GM04504 (cell line): ENCODE data around the gene RASSF8.

ENCODE experiments used
- DNase-seq: peaks from one replicate; pipeline ENCODE4 v3.0.0-alpha.2; 2012; ENCODE audit warnings: low read depth

The RASSF8 gene

GRCh38 chr12:25960961-25961360 is 2.5 kb downstream of the RASSF8 start:
- no peak for DNase-seq

- DNase-seq = no peak
Measured at GRCh38 chr12:25962932-25963525, 4.5 kb downstream of the RASSF8 start.

GRCh38 chr12:25965682-25966081 is 7.2 kb downstream of the RASSF8 start:
- no peak for DNase-seq

DNA sequence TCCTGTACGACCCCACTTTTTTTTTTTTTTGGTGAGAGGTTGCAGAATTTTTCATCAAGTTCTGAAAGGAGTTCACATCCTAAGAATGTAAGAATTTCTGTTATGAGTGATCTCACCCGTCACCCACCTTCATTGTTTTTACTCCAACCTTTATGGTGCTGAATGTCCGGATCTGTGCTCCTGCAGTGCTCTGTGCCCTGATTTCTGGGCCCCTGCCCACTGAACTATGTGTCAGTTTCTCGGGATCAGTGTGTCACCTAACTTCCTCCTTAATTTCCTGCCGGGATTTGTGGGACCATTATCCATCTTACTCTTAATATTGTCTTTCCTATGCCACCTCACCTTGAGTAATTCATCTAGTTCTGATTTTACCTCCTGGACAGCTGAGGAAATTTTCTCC is 11.6 kb downstream of the RASSF8 start:
- no peak for DNase-seq

DNA sequence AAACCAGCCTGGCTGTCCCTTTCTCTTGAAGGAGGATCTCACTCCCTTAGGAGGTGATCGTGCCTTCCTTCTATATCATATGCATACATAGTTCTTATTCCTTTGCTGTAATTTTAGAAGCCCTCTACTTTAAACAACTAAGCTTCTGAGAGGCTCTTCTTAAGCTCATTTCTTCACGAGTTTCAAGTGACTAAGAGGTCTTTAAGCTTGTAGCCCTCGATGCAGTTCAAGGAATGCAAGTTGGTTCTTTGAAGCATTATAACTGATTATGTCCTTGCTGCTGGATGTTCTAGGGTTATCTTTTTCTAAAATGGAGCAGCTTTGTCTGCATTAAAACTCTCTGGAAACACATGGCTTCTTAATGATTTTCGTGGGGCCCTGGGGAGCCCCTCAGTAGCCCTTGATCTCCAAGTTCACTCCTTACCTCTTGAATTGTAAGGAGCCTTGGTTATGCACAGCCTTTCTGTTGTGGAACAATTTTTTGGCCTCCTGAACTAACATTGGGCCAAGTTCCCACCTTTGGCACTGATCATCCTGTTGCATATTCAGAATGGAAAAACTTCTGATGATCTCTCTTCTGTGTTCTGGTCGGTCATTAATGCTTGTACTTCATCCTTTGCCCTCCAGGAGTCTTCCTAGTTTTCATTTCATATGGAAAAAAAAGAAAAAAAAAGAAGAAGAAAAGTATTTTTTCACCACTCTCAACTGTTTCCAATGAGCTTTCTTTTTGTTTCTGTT is 12.6 kb downstream of the RASSF8 start:
- no peak for DNase-seq

DNA sequence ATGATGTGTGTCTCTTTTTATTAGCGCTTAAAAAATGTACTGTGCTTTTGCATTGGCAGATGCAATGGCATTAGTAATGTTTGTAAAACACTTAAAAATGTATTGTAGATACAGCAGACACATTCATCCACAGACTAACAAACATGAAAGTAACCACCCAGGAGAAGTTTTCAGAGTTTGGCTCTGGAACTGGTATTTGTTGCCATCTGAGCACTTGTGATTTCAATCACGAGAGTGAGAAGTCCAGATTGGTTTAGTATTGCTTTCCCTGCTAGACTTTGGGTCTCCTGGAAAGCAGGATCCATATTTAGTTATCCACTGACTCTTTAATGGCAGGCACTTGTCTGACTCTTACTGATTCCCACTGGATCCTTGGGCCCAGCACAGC is 13.2 kb downstream of the RASSF8 start:
- DNase-seq = no peak

- no peak for DNase-seq
Measured at GRCh38 chr12:25972783-25973182, 14.3 kb downstream of the RASSF8 start.

DNA sequence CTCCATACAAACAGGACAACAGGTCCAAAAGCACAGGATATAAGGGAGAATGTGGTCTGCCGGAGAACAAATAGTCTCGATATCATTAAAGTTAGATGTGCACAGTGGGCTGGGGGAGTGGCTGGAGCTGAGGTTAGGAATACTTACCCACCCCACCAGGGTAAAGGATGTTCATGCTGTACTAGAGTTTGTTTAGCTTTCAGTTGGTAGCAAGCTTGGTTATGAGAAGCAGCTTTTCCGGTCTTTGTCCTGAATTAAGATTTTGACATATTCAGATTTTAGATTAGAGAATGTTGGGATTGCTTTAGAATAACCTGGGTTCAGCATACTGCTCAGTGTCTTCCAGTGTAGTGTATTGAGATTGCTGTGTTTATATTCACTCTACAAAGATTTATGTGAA is 16.7 kb downstream of the RASSF8 start:
- no peak for DNase-seq

GRCh38 chr12:25975682-25976081 is 17.2 kb downstream of the RASSF8 start:
- no peak for DNase-seq

DNA sequence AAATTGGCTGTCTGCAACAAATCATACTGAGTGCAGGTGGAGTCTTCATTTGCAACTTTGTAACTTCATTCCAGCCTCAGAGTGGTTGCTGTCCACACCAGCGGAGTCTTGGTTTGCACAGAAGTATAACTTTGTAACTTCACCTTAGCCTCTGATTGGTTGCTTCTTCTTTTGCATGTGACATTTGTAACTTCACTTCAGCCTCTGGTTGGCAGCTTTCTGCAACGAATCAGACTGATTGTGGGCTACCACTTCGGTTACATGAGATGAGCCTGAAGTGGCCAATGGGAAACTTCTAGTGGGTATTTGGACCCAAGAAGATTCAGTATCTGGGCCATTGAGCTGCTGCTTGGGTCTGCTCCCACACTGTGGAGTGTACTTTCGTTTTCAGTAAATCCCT is 17.8 kb downstream of the RASSF8 start:
- no peak for DNase-seq

DNA sequence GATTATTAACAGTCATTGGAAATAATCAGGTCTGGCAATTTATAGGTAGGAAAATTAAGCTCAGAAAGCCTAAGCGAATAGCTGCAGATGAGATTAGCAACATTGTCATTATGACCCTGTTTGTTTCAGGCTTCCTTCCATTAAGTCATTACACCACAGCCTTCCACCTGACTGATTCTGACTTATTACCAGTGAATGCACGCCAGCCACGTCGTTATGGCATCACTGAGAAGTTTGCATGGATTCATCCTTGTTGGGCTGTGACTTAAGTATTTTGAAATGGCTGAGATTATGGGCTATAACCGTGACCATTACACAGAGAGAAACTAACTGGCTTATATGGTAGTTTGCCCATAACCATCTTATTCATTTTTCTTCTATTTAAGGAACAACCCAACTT is 18.6 kb downstream of the RASSF8 start:
- DNase-seq = no peak

DNA sequence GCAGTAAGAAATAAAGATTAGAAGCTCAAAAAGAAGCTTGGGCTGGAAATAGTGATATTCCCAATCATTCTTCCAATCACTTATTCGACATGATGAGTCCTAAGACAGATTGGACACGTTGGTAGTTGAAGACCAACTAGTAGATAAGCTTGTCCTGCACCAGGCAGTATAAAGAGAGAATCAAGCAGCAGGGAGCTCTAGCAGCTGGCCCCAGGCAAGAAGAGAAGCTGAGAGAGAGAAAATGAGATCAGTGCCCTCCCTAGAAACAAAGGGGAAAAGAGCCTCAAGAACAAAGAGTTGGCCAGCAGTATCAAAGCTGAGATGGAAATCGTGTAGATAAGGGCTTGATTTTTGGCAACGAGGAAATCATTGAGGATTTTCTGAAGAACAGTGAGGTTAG is 20.6 kb downstream of the RASSF8 start:
- no peak for DNase-seq

- DNase-seq = no peak
Measured at GRCh38 chr12:25979563-25979962, 21.1 kb downstream of the RASSF8 start.

DNA sequence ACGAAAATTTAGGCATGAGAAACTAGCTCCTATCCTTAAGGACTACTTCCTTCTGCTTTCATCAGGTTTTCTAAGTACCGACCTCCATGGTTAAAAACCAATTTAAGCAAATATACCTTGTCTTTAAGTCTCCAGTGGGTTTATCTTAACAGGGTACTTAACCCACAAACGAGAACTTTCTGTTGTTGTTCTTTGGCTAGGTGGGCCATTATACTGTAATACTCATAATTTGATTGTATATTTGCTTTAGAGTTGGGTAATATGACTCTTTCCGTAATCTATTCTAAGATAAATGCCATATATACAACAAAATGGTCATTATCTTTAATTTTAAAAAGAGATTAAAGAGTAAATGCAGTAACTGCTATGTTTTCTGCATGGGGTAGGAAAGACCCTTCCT is 21.6 kb downstream of the RASSF8 start:
- no peak for DNase-seq

- DNase-seq = no peak
Measured at GRCh38 chr12:25981597-25981996, 23.1 kb downstream of the RASSF8 start.

- no peak for DNase-seq
Measured at GRCh38 chr12:25982416-25982815, 23.9 kb downstream of the RASSF8 start.

DNA sequence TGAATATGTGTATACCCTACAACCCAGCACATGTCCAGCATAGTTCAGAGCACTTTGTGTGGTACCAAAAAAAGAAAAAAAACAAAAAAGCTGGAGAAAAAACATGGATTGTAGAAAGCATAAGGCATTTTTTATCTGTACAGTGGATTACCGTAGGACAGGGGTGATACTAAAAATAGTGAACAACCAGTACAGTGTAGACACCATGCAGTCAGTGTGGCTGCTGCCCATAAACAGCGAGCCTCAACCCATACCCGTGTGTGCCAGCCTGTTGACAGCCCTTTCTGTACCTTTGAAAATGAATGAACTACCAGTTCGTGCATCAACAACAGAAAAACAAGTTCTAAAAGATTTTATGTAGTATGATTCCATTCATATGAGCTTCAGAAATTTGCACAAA is 25.1 kb downstream of the RASSF8 start:
- DNase-seq = no peak

GRCh38 chr12:25984759-25985158 is 26.3 kb downstream of the RASSF8 start:
- DNase-seq = no peak

- no peak for DNase-seq
Measured at GRCh38 chr12:25985316-25986175, 27.1 kb downstream of the RASSF8 start.

DNA sequence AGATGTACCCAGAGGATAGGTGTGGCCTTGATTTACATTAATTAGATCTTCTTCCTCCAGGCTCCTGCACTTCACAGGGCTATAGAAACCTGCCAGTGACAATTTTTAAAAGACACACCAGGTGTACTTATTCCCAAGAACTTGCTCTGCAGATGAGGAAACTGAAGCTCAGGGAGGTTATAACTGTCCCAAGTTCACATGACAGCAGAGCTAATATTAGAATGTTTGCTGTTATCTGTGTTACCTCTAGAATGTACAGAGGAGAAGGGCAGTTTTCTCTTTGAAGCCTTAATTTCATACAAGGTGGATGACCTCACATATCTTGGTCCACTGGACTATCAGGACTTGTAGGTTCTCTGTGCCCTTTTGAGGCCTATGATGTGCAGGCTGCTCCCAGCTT is 27.7 kb downstream of the RASSF8 start:
- no peak for DNase-seq

DNA sequence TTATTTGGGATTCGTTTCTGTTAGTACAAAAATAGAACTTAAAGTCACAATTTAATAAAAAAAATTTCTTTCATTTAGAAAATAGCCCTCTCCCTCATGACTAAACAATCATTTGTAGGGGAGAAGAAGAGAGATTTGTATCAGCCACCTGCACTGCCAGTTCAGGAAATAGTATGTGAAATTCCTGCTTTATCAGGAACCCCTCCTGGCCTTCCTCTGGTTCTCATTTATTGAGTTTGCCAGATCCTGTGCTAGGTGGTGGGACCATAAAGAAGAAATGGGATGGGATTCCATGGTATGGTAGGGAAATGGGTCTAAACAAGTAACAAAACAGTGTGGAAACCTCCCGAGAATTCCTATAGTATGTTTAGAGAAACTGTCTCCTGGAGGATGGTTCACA is 30.0 kb downstream of the RASSF8 start:
- DNase-seq = no peak

GRCh38 chr12:25990495-25990894 is 32.0 kb downstream of the RASSF8 start:
- DNase-seq = no peak
